A673 (cell line): Measurements from ENCODE around the gene DENND5B.

Experiments
- EZH2 ChIP-seq: fragments of 200-600 bp; sonication (generic); IDR thresholded peaks from 2 replicates; pipeline ENCODE4 v1.6.1; 2017; ENCODE audit warnings: borderline replicate concordance, low read depth, mild to moderate bottlenecking, mixed read lengths, antibody characterized with exemption, low read length; ENCODE audit not compliant: poor library complexity, severe bottlenecking
- TF ChIP-seq, protein P1 (sequence below): fragments of 300-800, 200-600 bp; sonication (generic); conservative IDR thresholded peaks from 2 replicates; pipeline ENCODE4 v1.5.1; 2017; ENCODE audit warnings: low read depth, mild to moderate bottlenecking, antibody characterized with exemption, low read length, moderate library complexity, mixed read lengths

DNA sequence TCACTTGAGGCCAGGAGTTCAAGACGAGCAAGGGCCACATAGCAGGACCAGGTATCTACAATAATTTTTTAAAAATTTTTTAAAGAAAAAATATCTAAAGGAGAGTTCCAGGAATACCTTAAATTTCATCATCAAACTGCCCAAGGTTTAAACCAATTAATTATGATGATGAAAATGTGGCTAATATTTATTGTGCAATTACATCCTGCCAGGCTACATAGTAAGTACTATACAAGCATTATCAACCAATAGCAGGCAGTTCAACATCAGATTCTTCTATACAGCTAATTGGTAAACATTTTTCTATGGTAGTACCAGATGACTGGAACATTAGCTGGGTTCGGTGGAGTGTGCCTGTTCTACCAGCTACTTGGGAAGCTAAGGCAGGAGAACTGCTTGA lies 24.4 kb downstream of the DENND5B start:
- TF ChIP-seq, protein P1, sequence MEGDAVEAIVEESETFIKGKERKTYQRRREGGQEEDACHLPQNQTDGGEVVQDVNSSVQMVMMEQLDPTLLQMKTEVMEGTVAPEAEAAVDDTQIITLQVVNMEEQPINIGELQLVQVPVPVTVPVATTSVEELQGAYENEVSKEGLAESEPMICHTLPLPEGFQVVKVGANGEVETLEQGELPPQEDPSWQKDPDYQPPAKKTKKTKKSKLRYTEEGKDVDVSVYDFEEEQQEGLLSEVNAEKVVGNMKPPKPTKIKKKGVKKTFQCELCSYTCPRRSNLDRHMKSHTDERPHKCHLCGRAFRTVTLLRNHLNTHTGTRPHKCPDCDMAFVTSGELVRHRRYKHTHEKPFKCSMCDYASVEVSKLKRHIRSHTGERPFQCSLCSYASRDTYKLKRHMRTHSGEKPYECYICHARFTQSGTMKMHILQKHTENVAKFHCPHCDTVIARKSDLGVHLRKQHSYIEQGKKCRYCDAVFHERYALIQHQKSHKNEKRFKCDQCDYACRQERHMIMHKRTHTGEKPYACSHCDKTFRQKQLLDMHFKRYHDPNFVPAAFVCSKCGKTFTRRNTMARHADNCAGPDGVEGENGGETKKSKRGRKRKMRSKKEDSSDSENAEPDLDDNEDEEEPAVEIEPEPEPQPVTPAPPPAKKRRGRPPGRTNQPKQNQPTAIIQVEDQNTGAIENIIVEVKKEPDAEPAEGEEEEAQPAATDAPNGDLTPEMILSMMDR, result no peak
- TF ChIP-seq EZH2, result no peak
